GM19351 (cell line): ENCODE data around the gene AADACL4.
A peak's percentile ranks its signal among the peaks of the same experiment; 100 is the strongest.
"Not testable (repeated sequence)": the region's sequence is repeated elsewhere in the genome, so short reads cannot be mapped to it uniquely, and the experiment has no call there.

ENCODE experiments used
- ATAC-seq: cut with Tn5 transposase; IDR thresholded peaks from one replicate; pipeline ENCODE4 v1.9.1; 2021; ENCODE audit warnings: mild to moderate bottlenecking, moderate library complexity; ENCODE audit not compliant: unreplicated experiment

The AADACL4 gene

DNA sequence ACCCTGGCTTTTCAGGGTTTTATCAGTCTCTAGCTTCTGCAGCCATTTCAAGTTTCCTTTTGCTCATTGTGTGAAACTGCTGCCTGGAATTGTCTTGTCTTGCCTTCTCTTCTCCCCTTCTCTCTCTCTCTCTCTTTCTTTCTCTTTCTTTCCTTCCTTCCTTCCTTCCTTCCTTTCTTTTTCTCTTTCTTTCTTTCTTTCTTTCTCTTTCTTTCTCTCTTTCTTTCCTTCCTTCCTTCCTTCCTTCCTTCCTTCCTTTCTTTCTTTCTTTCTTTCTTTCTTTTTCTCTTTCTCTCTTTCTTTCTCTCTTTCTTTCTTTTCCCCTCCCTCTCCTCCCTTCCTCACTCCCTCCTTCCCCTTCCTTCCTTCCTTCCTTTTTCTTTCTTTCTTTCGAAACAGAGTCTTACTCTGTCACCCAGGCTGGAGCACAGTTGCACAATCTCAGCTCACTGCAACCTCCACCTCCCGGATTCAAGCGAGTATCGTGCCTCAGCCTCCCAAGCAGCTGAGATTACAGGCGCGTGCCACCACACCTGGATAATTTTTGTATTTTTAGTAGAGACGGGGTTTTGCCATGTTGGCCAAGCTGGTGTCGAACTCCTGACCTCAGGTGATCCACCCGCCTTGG lies 14.1 kb downstream of the AADACL4 start:
- ATAC-seq, result not testable (repeated sequence)

DNA sequence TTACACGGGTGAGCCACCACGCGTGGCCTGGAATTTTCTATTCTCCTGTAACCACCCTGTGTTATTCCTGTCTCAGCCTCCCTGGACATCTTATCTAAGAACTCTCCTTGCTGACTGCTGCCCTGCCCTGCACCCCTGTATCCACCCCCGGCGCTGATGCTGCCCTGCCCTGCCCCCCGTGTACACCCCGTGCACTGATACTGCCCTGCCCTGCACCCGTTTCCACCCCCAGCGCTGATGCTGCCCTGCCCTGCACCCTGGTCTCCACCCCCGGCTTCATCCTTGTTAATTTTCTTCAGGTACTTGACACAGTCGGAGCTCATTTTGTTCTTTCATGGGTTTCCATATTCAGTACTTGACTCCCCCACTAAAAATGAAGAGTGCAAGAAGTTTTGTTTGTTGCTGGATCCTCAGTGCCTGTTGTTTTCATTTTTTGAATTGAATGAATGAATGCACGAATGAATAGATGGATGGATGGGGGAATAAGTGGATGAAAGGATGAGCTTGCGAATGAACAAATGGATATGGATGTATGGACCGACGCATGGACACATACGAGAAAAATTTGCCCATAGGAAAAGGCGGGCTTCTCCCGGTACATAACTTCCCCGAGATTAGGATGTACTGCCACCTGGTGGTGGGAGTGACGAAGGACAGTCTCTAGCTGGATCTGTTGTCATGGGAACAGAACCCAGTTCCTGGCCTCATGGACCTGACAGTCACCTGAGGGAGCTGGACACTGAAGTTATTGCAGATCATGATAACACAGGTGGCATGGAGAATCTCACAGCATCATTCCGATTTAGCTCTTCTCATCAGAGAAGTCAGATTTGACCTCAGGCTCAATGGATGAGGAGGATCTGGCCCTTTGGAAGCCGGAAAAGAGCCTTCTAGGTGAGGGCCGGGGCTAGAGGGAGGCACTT lies 14.9 kb downstream of the AADACL4 start:
- ATAC-seq, result peak; percentile 56

DNA sequence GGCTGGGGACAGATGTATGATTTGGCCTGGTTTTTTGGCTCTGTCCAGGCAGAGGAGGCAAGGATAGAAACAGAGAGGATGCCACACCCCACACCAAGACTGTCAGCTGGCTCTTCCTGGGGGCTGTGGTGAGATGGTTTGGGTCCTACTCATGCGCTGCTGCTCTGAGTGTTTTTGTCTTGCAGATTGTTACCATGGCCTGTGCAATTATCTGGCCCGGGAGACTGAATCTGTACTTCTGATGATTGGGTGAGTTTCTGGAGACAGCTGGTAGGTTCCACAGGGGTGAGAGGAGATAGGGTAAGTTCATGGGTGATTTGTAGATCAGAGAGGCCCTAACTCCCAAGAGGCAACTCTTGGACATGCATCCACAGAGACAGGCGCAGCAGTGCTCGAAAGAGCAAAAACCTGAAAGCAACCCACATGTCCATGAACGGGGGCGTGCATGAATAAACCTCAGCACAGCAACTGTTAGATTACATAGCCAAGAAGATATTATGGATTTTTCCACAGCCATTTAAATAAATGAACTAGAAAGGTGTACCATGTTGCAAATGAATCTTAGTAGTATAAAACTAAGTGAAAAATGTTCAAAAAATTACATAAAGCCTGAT lies 17.8 kb downstream of the AADACL4 start:
- no peak for ATAC-seq

DNA sequence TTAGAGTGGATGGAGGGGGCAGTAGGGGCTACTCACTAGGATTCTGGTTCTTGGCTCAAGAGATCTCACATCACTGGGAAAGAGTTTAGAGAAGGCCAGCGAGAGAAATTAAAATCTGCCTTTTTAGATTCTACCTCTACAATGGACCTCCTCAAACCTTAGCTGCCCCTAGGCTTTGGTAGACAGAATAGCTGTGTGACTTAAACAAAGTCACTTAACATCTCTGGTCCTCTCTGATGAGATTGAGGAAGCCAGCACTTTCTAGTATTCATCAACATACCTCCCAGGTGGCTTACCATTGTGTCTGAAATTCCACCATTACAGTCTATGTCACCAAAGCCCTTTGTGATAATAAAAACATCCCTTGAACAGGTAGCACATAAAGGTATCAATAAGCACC lies 18.7 kb downstream of the AADACL4 start:
- ATAC-seq, result no peak

DNA sequence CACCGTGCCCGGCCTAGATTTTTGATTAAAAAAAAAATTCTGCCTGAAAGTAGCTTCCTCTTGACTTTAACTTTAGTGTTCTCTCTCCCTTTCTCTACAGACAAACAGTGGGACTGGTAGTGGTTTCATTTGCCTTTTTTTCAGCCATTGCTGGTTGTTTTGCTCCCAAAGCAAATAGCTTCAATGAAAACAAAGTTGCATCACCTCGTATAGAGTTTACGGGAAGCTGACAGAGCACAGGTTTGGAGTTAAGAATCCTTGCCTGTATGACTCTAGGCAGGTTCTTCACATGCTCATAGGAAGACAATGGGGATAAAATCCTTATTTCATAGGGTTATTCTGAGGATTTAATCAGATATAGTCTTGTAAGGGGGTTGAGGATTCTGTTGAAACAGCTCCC lies 21.6 kb downstream of the AADACL4 start:
- no peak for ATAC-seq

DNA sequence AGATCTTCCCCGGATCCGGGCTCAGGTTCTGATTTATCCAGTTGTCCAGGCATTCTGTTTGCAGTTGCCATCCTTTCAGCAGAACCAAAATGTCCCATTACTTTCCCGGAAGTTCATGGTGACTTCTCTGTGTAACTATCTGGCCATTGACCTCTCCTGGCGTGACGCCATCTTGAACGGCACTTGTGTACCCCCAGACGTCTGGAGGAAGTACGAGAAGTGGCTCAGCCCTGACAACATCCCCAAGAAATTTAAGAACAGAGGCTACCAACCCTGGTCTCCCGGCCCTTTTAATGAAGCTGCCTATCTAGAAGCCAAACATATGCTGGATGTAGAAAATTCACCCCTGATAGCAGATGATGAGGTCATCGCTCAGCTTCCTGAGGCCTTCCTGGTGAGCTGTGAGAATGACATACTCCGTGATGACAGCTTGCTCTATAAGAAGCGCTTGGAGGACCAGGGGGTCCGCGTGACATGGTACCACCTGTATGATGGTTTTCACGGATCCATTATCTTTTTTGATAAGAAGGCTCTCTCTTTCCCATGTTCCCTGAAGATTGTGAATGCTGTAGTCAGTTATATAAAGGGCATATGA lies 22.4 kb downstream of the AADACL4 start:
- no peak for ATAC-seq

DNA sequence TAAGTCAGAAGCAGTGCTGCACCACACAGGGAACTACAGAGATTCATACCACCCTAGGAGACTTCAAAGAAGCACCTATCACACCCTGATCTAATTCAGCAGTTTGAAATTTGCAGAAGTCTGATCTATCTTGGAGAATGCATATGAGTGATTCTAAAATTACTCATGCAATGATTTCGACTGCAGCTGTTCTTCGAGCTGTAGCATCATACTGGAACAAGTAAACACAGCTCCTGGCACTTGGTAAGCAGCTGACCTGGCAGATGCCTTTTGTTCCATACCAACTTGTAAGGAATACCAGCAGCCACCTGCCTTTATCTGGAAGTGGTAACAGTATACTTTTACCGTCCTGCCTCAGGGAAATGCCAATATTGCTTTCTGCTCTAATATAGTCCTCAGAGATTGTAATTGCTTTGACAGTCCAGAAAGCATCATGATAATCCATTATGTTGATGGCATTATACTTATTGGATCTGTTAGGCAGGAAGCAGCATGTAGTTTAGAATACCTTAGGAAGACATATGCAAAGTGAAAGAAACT lies 25.7 kb downstream of the AADACL4 start:
- no peak for ATAC-seq

DNA sequence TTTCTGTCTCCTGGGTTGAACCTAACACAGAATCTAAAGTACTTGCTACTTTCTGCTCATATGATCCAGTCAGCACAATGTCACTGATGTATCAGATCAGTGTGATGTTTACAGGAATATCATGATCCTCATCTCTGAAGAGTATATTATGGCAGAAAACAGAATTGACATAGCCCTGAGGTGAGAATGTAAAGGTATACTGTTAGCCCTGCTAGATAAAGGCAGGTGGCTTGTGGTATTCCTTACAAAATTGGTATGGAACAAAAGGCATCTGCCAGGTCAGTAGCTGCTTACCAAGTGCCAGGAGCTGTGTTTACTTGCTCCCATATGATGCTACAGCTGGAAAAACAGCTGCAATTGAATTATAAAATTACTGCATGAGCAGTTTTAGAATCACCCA lies 30.5 kb downstream of the AADACL4 start:
- no peak for ATAC-seq

DNA sequence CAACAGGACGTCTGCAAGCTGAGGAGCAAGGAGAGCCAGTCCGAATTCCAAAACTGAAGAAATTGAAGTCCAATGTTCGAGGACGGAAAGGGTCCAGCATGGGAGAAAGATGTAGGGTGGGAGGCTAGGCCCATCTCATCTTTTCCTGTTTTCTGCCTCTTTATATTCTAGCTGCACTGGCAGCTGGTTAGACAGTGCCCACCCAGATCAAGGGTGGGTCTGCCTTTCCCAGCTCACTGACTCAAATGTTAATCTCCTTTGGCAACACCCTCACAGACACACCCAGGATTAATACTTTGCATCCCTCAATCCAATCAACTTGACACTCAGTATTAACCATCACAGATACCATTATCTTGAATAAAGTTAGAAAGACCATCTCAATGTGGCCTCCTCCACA lies 32.2 kb downstream of the AADACL4 start:
- not testable (repeated sequence) for ATAC-seq

DNA sequence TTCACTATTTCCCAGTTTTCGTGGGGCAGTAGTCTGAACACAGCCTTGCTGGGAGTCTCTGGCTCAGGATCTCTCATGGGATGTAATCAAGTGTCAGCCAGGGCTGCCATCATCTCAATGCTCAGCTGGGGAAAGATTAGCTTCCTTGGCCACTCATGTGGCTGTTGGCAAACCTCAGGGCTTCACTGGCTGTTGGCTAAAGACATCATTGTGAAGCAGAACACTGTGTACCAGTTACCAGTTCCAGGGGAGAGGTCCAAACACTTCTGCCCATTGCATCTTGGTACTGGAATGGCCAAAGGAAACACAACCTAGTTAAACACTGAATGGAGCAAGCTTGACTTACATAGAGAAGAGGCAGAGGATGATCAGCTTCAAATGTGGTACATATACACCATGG lies 33.7 kb downstream of the AADACL4 start:
- ATAC-seq, result no peak

DNA sequence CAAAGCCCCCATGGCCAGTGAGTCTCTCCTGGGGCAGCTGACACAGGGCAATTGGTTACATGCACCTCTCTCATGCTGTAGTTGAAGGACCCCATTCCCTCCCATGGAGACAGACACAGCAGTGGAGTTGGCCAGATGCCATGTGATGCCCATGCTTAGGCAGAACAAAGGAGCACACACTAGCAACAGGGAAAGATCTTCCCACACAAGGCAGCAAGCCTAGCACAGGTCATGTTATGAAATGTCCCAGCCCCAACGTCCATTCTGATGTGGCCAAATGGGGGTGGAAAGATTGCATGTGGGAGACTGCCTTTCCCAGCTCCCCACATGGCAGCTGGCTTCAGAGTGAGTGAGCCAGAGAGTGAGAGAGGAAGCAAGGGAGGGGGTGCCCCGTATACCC lies 34.5 kb downstream of the AADACL4 start:
- no peak for ATAC-seq

DNA sequence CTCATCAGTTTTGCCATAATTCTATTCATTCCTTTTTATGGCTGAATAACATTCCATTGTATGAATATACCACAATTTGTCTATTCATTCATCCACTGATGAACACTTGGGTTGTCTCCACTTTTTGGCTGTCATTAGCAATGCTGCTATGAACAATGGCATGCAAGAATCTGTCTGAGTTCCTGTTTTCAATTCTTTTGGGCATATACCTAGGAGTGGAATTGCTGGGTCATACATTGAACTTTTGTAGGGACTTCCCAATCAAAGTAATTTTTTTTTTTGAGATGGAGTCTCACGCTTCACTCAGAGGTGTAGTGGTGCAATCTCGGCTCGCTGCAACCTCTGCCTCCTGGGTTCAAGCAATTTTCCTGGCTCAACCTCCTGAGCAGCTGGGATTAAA lies 34.9 kb downstream of the AADACL4 start:
- ATAC-seq, result no peak

DNA sequence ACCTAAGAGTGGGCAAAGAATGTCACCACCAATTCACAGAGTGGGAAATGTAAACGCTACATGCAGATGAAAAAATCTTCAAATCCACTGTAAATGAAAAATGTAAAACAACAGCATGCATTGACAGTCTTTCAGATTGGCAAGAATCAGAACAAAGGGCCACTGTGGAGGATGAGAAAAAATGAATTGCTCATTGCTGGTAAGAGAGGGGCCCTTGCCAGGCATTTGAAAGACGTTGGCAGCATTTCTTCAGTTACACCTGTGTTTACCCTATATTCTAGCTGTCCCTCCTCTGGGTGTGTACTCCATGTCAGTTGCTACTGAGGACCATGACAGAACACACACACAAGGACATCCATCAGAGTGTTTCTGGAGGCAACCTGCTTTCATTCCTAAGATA lies 46.3 kb downstream of the AADACL4 start:
- no peak for ATAC-seq

DNA sequence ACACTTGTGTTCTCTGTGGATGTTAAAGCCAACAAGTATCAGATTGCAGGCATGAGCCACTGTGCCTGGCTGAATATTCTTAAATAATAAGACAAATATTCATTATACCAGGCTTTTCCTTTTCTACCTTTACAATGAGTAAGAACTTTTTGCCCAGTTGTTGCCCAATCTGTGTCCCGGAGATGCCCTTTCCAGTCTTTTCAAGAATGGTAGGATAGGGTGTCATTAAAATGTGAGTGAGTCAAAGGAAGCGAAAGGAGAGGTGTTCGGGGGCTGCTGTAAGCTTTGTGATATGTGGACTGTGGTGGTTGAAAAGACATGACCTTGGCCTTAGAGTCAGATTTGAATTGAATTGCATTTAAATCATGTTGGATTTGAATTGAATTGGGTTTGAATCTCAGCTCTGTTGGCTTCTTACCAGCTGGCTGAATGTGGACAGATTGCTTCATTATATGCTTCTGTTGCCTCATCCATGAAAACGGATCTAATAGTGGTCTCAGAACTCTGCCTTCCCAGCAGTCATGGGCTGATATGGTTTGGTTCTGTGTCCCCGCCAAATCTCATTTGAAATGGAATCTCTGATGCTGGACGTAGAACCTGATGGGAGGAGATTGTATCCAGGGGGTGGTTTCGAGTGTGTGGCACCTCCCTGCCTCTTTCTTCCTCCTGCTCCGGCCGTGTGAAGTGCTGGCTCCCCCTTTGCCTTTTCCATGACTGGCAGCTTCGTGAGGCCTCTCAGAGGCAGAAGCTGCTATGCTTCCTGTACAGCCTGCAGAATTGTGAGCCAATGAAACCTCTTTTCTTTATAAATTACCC lies 49.3 kb downstream of the AADACL4 start:
- ATAC-seq, result no peak

DNA sequence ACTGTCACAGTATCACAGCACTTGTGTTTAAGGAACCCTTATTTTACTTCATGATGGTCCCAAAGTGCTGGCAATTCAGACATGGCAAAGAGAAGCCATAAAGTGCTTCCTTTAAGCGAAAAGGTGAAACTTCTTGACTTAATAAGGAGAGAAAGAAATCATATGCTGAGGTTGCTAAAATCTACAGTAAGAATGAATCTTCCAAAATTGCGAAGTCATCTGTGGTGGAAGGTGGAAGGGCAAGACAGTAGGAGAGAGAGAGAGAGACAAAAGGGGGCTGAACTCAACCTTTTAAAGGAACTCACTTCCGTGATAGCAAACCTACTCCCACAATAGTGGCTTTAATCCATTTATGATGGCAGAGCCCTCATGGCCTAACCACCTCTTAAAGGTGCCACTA lies 52.8 kb downstream of the AADACL4 start:
- ATAC-seq, result no peak

DNA sequence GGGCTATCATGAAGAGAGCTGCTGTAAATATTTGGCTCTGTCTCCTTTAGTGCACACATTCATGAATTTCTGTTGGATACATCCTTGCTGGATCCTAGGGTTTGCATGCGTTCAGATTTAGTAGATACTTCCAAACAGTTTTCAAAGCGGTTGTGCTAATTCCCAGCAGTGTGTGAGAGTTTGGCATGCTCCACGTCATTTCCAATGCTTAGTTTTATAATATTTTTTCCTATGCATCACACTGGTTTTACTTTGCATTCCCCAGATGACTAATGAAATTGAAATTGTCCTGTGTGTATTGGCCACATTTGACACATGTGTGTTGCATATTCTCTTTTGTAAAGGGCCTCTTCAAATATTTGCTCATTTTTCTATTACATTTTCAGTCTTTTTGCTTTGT lies 53.5 kb downstream of the AADACL4 start:
- no peak for ATAC-seq

DNA sequence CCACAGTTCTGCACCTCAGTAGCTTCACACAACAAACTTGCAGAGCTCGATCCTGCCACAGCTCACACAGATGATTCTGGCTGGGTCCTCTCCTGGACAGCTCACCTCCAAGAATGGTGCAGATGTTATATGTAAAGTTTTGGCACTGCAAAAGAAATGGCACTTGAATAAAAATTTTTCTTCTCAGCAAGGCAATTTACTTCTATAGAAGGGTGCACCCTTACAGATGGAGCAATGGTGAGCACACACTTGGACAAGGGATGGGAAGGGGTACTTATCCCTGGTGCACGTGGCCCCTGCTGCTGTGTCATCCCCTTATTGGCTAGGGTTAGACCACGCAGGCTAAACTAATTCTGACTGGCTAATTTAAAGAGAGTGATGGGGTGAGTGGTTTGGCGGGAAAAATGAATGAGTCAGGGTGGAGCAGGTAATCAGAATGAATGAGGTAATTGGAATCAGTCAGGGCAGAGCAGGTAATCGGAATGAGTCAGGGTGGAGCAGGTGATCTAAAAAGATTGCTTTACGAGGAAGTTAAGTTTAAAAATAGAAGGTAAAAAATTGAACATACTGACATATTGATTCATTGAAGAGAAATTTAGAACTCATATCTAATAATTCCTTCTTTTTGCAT lies 60.1 kb downstream of the AADACL4 start:
- ATAC-seq, result no peak

DNA sequence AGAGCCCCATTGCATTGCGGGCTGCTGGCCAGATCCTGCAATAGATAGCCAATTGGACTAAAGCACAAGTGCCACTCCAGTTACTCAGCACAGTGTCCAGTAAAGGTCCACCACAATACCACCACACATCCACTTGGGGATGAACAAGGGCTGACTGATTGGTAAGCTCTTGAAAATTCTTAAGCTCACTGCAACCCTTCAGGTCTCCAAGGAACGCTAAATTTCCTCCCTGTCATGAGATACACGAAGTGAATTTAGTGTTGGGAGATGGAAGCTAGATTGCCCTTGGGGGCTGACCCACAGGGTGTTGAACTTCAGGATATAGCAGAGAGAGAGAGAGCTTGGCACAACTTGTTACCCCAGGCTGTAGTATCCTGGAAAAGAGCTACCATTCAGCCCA lies 62.2 kb downstream of the AADACL4 start:
- no peak for ATAC-seq

DNA sequence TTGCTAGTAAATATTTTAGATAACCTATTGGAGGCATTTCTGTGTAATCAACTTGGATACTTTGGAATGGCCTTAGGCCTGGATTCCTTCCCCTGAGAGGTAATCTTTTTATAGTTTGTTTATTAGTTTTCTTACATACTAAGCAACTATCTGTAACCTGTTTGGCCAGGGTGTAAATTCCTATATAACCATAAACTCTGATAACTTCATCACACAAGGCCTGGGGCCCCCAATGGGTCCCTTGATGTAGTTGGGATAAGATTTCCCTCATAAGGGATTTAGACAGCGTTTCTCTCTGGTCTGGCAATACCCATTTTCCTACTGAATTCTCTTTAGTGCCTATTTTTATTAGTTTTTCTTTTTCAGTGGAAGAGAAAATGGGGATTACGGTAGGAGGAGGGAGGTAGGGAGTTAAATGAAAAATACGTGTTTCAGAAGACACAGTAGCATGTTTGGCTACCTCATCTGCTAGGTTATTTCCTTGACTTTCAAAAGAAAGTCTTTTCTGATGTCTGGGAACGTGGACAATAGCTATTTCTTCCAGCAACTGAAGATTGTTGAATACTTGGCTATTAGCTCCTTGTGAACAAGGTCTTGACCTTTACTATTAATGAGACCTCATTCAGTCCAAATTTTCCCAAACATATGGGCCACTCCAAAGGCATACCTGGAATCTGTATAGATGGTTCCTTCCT lies 64.7 kb downstream of the AADACL4 start:
- ATAC-seq, result no peak
